NCI-H187 treated with DMSO at 0.1 percent for 48 hours (cell line): Measurements from ENCODE around the gene HPD.

Experiments used
- DNase-seq: peaks from one replicate; lab custom pipeline; 2025; lab: John Stamatoyannopoulos, UW

Gene HPD

GRCh38 chr12:121810234-121810817, 48.3 kb downstream of the HPD start:
- DNase-seq, result no peak

- no peak for DNase-seq
Observed at GRCh38 chr12:121809712-121810116, 48.9 kb downstream of the HPD start.

- DNase-seq, result no peak
Observed at GRCh38 chr12:121808623-121809022, 50.0 kb downstream of the HPD start.

- DNase-seq, result no peak
Observed at GRCh38 chr12:121807642-121808347, 50.9 kb downstream of the HPD start.

DNA sequence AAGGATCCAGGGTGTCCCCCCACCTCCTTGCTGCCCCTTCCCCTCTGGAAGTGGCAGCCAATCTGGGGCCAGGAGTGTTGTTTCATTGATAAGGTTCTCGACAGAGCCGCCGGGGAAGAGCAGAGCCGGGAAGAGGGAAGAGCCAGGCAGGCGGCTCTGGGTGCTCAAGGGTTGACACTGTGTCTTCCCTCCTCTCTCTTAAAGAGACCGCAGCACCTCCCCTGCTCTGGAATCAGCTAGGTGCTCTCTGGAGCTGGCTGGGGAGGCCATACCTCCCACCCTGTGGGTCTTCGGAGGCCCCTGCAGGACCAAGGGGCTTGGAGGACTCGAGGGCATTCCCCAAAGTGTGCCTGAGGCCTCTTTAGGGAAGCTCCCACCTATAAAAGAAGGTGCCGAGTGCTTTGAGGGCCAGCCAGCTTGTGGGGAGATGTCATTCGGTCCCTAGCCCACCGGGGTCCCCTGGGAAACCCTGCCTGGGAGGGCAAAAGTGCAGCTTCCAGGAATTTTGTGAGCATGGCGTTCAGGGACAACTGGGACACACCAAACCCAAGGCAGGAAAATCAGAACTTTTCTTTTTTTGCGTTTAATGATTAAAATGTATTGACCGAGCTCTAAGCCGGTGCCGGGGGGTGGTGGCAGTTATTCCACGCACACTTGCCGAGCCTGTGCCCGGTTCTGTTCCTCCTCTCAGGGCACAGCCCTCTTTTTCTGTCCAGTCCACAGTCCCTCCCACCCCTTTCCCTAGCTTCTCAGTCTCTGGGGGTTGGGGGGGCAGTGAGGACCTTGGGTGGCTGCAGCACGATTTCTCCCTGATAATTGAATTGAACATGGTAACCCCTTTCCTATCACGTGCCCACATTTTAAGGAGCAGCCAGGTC, 51.9 kb downstream of the HPD start:
- no peak for DNase-seq

GRCh38 chr12:121806009-121806545, 52.6 kb downstream of the HPD start:
- DNase-seq, result no peak

GRCh38 chr12:121805171-121806008, 53.3 kb downstream of the HPD start:
- DNase-seq, result no peak

DNA sequence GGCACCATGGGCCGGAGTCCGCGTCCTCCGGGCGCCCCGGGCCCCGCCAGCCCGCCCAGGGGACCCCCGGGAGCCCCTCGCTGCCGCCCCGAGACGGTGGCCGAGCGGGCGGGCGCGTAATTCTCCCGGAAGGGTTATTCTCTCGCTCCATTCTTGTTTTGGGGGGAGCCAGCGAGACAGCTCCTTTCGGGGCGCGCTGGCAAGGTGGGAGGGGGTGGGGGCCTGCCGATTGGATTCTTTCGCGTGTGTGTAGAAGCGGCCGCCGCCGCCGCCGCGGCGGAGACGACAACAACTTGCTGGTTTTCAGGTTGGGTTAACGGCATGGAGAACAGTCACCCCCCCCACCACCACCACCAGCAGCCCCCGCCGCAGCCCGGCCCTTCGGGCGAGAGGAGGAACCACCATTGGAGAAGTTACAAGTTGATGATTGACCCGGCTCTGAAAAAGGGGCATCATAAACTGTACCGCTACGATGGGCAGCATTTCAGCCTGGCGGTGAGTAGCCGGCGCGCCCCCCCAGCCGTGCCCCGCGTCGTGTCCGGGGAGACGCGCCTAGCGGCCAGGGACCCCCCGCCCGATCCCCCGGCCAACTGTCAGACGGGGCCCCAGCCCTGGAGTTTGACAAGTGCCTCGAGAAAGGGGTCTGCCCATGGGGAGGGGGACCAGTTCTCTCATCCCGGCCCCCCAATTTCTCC, 54.1 kb downstream of the HPD start:
- DNase-seq, result no peak

GRCh38 chr12:121803861-121804416, 54.7 kb downstream of the HPD start, which contains the start of gene SETD1B:
TSS of gene SETD1B (plus strand) at chr12:121804009. CDS start at chr12:121804738, 729 bp downstream.
- DNase-seq, result no peak

GRCh38 chr12:121802843-121803698, 55.6 kb downstream of the HPD start:
- DNase-seq, result peak; percentile 87

GRCh38 chr12:121802485-121802842, 56.2 kb downstream of the HPD start:
- DNase-seq, result no peak

GRCh38 chr12:121801595-121802484, 56.8 kb downstream of the HPD start:
- DNase-seq, result no peak

- DNase-seq, result no peak
Observed at GRCh38 chr12:121800694-121801594, 57.7 kb downstream of the HPD start.

DNA sequence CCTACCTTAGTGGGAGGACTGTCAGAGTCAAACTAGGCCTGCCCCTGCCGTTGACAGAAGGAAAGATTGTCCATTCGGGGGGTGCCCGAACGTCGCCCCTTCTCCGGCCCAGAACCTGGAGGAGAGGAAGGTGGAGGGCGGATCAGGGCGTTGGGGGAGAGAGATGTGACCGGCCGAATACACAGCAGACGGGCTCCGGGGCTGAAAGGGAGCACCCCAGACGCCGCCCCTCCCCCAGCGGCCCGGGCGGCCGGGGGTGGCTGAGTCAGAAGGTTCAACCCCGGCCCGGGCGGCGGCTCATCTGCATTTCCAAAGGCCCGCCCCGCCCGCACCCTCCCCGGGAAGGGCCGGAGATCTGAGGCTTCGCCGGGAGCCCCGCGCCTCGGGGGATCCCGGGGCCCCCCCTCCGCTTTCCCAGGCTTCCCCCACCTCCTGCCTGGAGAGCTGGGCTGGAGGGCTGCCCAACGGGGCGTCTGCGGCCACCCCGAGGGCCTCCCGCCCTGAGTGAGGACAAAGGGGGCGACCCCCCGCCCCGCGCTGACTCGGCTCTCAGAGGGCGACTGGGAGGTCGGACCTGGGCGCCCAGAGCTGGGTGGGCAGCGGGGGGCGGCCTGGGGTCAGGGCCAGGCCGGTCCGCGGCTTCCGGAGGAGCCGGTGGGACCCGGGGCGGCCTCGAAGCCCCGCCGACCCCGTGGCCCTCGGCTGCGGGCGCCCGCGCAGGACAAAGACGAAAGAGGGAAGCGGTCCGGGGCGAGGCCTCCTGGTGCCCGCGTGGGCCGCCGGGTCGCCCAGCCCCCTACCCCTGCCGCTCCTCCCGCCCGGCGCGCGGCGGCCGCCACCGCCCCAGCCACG, 58.6 kb downstream of the HPD start:
- peak; percentile 52 for DNase-seq

GRCh38 chr12:121799156-121799841, 59.4 kb downstream of the HPD start:
- DNase-seq, result peak; percentile 79

- DNase-seq, result no peak
Observed at GRCh38 chr12:121798787-121799155, 59.9 kb downstream of the HPD start.
